Measurements from ENCODE around the gene AREL1. TPM values are rescaled to one million over a fixed set of nuclear protein-coding genes. Genes with fewer than 3 reads are reported as not detected.

The AREL1 gene
- total RNA-seq, 1 donor: 58.7 TPM

GRCh38 chr14:74661726-74662450 is 51.0 kb downstream of the AREL1 start:
- no peak for DNase-seq (ENCODE audit: low read depth in 2 of 3, low spot score in 2 of 3)

GRCh38 chr14:74660863-74661262 is 52.0 kb downstream of the AREL1 start:
- DNase-seq (ENCODE audit: low read depth in 2 of 3, low spot score in 2 of 3): no peak

GRCh38 chr14:74660167-74660566 is 52.7 kb downstream of the AREL1 start:
- DNase-seq (ENCODE audit: low read depth in 2 of 3, low spot score in 2 of 3): no peak

GRCh38 chr14:74658535-74659131 is 54.2 kb downstream of the AREL1 start:
- DNase-seq (ENCODE audit: low read depth in 2 of 3, low spot score in 2 of 3): no peak

GRCh38 chr14:74656964-74657363 is 55.9 kb downstream of the AREL1 start:
- DNase-seq (ENCODE audit: low read depth in 2 of 3, low spot score in 2 of 3): no peak

GRCh38 chr14:74655599-74656395 is 57.1 kb downstream of the AREL1 start:
- DNase-seq (ENCODE audit: low read depth in 2 of 3, low spot score in 2 of 3): no peak

- DNase-seq (ENCODE audit: low read depth in 2 of 3, low spot score in 2 of 3): no peak
Measured at GRCh38 chr14:74654931-74655330, 57.9 kb downstream of the AREL1 start.

- DNase-seq (ENCODE audit: low read depth in 2 of 3, low spot score in 2 of 3): no peak
Measured at GRCh38 chr14:74653386-74654138, 59.3 kb downstream of the AREL1 start.

GRCh38 chr14:74652541-74652940 is 60.3 kb downstream of the AREL1 start:
- no peak for DNase-seq (ENCODE audit: low read depth in 2 of 3, low spot score in 2 of 3)

GRCh38 chr14:74650927-74651686 is 61.8 kb downstream of the AREL1 start:
- DNase-seq (ENCODE audit: low read depth in 2 of 3, low spot score in 2 of 3): no peak

- no peak for DNase-seq (ENCODE audit: low read depth in 2 of 3, low spot score in 2 of 3)
Measured at GRCh38 chr14:74649673-74650072, 63.2 kb downstream of the AREL1 start.

GRCh38 chr14:74649167-74649566 is 63.7 kb downstream of the AREL1 start:
- no peak for DNase-seq (ENCODE audit: low read depth in 2 of 3, low spot score in 2 of 3)

- DNase-seq (ENCODE audit: low read depth in 2 of 3, low spot score in 2 of 3): no peak
Measured at GRCh38 chr14:74648601-74649000, 64.3 kb downstream of the AREL1 start.

GRCh38 chr14:74647678-74648461 is 65.0 kb downstream of the AREL1 start:
- no peak for DNase-seq (ENCODE audit: low read depth in 2 of 3, low spot score in 2 of 3)

GRCh38 chr14:74647061-74647677 is 65.7 kb downstream of the AREL1 start:
- no peak for DNase-seq (ENCODE audit: low read depth in 2 of 3, low spot score in 2 of 3)

- no peak for DNase-seq (ENCODE audit: low read depth in 2 of 3, low spot score in 2 of 3)
Measured at GRCh38 chr14:74645756-74646470, 67.0 kb downstream of the AREL1 start.

GRCh38 chr14:74645244-74645643 is 67.6 kb downstream of the AREL1 start:
- DNase-seq (ENCODE audit: low read depth in 2 of 3, low spot score in 2 of 3): no peak

- no peak for DNase-seq (ENCODE audit: low read depth in 2 of 3, low spot score in 2 of 3)
Measured at GRCh38 chr14:74641601-74642391, 71.1 kb downstream of the AREL1 start.

Measured in hematopoietic multipotent progenitor cell (in vitro differentiated cells).